Cardiac muscle cell (in vitro differentiated cells and primary cell): ENCODE data around the gene DPF3. TPM values are rescaled to one million over a fixed set of nuclear protein-coding genes. Genes with fewer than 3 reads are reported as not detected.

Experiments
- DNase-seq, 2 donors: peaks; one replicate each; pipeline versions ENCODE4 v3.0.0 to v3.0.0-alpha.2; 2010 to 2017; ENCODE audit warnings: low read depth in 1 of 2, low spot score in 1 of 2
- H3K27ac ChIP-seq: fragments of 200-600 bp; sonication (generic); 2 replicates; pipeline ENCODE4 v1.5.1; 2016
- H3K27me3 ChIP-seq: fragments of 200-600 bp; sonication (generic); 2 replicates; pipeline ENCODE4 v1.6.0; 2016; ENCODE audit warnings: control low read depth
- H3K36me3 ChIP-seq: fragments of 200-600 bp; sonication (generic); 2 replicates; pipeline ENCODE4 v1.5.1; 2016; ENCODE audit warnings: control low read depth
- H3K4me1 ChIP-seq: fragments of 200-600 bp; sonication (generic); 2 replicates; pipeline ENCODE4 v1.8.1; 2017; ENCODE audit warnings: low read depth, mild to moderate bottlenecking, mixed run types
- H3K4me3 ChIP-seq: fragments of 200-600 bp; sonication (generic); 2 replicates; pipeline ENCODE4 v1.5.1; 2016; ENCODE audit warnings: mild to moderate bottlenecking
- H3K9me3 ChIP-seq: fragments of 200-600 bp; sonication (generic); 2 replicates; pipeline ENCODE4 v1.5.1; 2017; ENCODE audit warnings: low read depth, mild to moderate bottlenecking, control low read depth
- CTCF ChIP-seq: IDR thresholded peaks from 2 replicates; pipeline ENCODE4 v1.5.1; 2012; ENCODE audit warnings: low read depth, mild to moderate bottlenecking, low read length
- polyA plus RNA-seq: library from polyadenylated mRNA; unstranded; fragments of >200 nt; fragmentation: Nextera tagmentation; extraction: Ambion mirVana; gene quantifications from 2 replicates; pipeline ENCODE4 v1.2.1, GENCODE V29; 2016
- total RNA-seq: library from RNA; depleted of rRNA; stranded (reverse); fragments of >200 nt; gene quantifications from 2 replicates; pipeline ENCODE4 v1.2.3, GENCODE V29; 2016

The DPF3 gene
- total and polyA plus RNA-seq, 2 experiments from 2014 or later = 25.9 to 84.8 TPM

- DNase-seq = peak in 1 of 2 donors; percentile 47
- no peaks in the 10 kb centered on the region for H3K27me3 ChIP-seq
Observed at GRCh38 chr14:72745991-72746980, 147.6 kb downstream of the DPF3 start.

GRCh38 chr14:72745546-72745945 lies 148.4 kb downstream of the DPF3 start:
- no peak overlapping the region for H3K27ac ChIP-seq
- no peak overlapping the region for H3K4me3 ChIP-seq
- H3K4me1 ChIP-seq = peaks cover 28% of the 10 kb centered on the region
- DNase-seq = peak in 1 of 2 donors; percentile 54
- no peak for TF ChIP-seq CTCF
- H3K36me3 ChIP-seq = peaks cover 6% of the 10 kb centered on the region
- H3K27me3 ChIP-seq = no peaks in the 10 kb centered on the region
- H3K9me3 ChIP-seq = no peaks in the 10 kb centered on the region

More at GRCh38 chr14:72745991-72746980, 147.6 kb downstream of the DPF3 start:
- Histone ChIP-seq H3K9me3 (no peaks in the 10 kb centered on the region), H3K27ac (no peak overlapping the region), H3K36me3 (peaks cover 6% of the 10 kb centered on the region), H3K4me3 (no peak overlapping the region), H3K4me1 (peaks cover 21% of the 10 kb centered on the region)
- peak; percentile 3 for TF ChIP-seq CTCF

- no peaks in the 10 kb centered on the region for H3K9me3 ChIP-seq
- no peak for DNase-seq
- no peak for TF ChIP-seq CTCF
- peak overlapping the region; percentile 82 for H3K27ac ChIP-seq
- peaks cover 6% of the 10 kb centered on the region for H3K36me3 ChIP-seq
- H3K4me3 ChIP-seq = no peak overlapping the region
- peaks cover 38% of the 10 kb centered on the region for H3K4me1 ChIP-seq
- no peaks in the 10 kb centered on the region for H3K27me3 ChIP-seq
Observed at GRCh38 chr14:72744416-72745120, 149.3 kb downstream of the DPF3 start.

- H3K36me3 ChIP-seq = no peaks in the 10 kb centered on the region
- H3K4me3 ChIP-seq = no peak overlapping the region
- TF ChIP-seq CTCF = no peak
- H3K27me3 ChIP-seq = no peaks in the 10 kb centered on the region
- H3K27ac ChIP-seq = peak overlapping the region; percentile 82
- DNase-seq = no peak
- peaks cover 46% of the 10 kb centered on the region for H3K4me1 ChIP-seq
- no peaks in the 10 kb centered on the region for H3K9me3 ChIP-seq
Observed at GRCh38 chr14:72743626-72744025, 150.3 kb downstream of the DPF3 start.

GRCh38 chr14:72742838-72743195 lies 151.1 kb downstream of the DPF3 start:
- no peaks in the 10 kb centered on the region for H3K27me3 ChIP-seq
- H3K27ac ChIP-seq = peak overlapping the region; percentile 82
- peaks cover 53% of the 10 kb centered on the region for H3K4me1 ChIP-seq
- H3K4me3 ChIP-seq = no peak overlapping the region
- H3K36me3 ChIP-seq = no peaks in the 10 kb centered on the region
- H3K9me3 ChIP-seq = no peaks in the 10 kb centered on the region
- no peak for TF ChIP-seq CTCF
- no peak for DNase-seq
